GM19193 (cell line): Measurements from ENCODE around the gene MPRIP.

Experiments used
- POLR2A ChIP-seq: IDR thresholded peaks from 4 replicates; pipeline ENCODE4 v1.6.1; 2011; ENCODE audit not compliant: insufficient read depth, insufficient read length; ENCODE audit errors: extremely low read depth

MPRIP gene

DNA sequence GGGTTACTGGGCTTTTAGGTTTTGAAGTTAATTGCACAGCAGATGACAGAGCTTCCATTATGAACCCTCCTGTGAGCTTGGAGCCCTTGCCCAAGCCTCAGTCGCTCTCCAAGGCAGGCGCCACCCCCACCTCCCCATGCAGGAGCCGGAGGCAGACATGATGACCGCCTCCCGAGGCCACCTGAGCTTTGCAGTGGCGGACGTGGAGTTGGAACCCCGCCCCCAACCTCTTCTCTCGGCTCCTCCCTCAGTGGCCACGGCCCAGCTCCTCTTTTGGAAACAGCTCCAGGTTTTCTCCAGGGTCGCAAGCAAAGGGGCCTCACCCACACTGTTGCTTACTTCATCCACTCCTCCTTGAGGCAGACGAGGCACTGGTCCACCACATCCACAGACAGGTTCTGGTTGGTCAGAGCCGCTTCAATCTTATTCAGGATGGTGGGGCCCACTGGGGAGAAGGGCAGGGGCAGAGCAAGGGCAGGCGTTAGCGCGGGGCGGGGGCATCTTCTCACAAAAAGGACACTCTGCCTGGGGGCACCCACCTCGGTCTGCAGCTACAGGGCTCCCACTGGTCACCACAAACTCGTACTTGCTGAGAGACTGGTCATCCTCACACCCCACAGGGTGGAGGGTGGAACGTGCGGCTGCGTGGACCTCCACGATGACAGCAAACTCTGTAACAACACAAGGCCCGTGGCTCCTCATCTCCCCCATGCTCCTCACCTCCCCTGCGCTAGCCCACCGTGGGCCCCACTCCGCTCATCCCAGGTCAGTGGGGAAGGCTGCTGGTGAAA lies 172.6 kb downstream of the MPRIP start:
- no peak for TF ChIP-seq POLR2A

DNA sequence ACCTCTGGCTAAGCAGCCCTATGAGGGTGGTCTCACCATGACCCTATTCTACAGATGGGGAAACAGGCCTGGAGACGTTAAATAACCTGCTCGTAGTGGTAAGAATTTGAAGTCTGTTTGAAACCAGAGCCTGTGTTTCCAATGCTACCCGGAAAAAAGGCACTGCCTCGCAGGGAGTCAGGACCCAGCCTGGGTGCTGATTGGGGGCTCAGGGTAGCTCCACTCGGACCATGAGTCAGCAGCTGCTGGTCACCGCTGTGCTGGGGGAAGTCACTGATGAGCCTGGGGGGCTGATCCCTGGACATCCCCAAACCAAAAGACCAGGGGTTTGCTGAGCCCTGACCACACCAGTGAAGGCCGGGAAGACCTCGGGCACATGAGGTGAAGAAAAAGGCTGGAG lies 173.3 kb downstream of the MPRIP start:
- TF ChIP-seq POLR2A: no peak

DNA sequence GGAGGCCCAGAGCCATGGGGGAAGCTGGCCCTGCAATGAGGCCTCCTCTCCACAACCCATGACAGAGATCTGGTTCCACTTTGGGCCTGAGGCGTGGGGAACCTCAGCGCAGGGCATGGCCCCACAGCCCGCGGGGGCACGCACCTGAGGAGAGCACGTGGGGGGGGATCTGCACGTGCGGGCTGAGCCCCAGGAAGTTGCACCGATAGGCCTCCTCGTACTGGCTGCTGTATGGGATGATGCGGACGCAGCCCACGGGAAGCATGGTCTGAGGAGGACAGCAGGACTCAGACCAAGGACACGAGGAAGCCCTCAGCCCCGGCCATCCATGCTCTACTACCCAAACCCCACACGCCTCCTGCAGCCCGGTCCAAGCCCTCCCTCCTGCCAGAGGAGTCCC lies 174.0 kb downstream of the MPRIP start:
- TF ChIP-seq POLR2A: no peak

DNA sequence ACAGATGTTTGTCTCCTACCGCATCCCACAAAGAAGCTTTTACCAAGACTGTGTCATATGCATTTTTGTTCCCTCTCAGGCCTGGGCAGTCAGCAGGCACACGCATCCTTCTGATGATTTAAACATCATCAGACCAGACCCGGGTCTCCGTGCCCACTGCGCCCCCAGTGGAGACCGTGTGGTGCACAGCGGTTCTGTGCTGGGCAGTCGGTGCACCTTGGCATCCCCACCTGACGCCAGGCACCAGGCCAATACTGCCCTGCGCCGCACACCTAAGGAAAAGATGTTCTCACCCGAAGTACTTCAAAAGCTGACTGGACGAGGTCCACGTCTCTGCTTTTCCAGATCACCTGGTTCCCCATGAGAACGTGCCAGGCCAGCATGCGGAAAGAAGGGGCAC lies 174.5 kb downstream of the MPRIP start:
- no peak for TF ChIP-seq POLR2A

DNA sequence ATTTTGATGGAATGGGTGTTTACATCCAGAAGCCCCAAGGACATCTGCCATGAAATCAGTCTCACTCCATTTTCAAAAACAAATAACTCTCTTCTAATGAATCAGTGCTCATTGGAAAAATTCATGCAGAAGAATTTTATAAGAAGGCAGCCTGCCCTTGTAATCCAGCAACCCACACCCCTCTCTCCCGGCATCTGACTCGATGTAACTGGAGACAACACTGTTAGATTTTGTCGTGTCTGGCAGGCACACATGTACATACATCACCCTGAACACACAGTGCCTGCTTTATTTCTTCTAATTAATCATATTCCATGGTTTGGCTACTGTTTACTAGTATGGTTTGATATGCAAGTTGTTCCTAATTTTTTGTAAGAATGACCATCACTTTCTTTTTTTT lies 175.7 kb downstream of the MPRIP start:
- TF ChIP-seq POLR2A: no peak

DNA sequence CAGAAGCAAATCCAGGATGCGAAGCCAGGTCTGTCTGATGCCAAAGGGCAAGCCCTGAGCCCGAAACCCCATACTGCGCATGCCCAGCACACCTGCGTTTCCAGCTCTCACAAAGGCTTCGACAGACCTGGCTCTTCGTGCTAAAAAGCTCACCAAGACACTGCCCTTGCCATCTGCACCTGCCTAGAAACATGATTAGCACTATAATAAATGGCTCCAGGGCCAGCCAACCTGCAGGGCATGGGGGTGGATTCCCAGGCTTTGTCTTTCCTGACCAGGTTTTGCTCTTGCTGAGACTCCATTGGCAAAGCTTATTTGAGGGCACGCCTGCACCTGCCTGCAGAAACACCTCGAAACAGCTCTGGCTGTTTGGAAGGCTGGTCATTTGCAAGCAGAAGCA lies 178.3 kb downstream of the MPRIP start:
- no peak for TF ChIP-seq POLR2A

DNA sequence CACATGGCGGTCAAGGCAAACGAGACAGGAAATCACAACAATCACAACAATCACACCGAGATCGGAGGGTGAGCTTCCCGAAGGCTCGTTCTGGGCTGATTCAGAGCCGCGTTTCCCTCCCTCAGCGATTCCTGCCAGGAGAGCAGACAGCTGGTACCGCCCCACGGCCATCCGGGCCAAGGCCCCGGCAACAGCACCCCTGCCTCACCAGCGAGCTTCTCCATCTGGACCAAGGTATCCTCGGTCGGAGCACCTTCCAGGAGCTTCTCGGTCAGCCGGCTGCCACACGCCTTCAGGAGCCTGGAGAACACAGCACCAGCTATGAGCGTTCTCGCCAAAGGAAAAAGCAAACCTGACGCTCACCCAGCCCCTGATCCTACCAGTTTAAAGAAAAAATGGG lies 179.1 kb downstream of the MPRIP start:
- no peak for TF ChIP-seq POLR2A

DNA sequence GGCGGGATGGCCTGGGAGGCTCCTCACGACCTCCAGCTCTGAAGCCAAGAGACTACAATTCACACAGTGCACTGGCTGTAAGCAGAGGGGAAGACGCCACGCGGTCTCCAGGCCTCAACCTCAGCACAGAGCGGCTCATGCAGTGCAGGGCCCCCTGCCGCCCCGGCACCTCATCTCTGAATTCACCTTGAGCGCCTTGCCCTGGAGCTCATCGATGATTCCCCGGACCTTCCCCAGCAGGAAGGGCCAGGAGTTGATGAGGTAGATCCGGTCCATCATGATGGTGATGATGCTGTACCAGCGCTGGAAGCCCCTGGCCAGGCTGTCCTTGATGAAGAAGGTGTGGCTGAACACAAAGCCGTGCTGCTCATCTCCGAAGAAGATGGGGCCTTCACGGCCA lies 181.5 kb downstream of the MPRIP start:
- no peak for TF ChIP-seq POLR2A

DNA sequence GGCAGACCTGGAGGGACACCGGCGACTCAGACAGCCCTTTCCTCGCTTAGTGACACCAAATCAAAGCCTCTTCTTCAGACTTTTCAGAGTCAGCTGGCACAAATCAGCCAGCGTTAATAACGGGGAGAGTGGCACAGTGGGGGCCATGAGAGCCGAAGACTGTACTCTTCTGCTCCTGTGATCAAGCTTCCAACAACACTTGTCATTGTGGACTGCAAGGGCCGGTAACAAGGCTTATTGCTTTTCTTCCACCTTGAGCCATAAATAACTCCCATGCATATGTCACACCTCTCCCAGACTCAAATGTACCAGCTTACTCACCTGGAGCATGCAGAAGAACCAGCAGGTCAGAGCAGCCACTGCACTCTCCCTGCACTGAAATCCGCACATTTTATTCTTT lies 181.9 kb downstream of the MPRIP start:
- TF ChIP-seq POLR2A: no peak

DNA sequence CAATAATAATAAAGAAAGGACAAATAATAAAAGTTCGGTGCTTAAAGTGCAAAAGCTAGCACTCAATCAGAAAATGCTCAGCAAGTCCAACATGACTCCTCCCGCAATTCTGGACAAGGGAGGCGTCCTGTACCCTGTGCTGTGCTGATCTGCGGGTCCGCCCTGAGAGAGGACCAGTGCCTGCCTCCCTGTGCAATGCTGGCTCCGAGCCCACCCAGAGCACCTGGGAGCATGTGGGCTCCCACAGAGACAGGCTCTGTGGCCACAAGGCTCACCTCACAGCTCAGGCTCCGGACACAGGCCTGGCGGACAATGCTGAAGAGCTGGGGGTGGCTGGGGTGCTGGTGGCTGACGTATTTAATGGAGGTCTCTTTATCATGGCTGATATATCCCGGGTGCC lies 183.6 kb downstream of the MPRIP start:
- TF ChIP-seq POLR2A: no peak

DNA sequence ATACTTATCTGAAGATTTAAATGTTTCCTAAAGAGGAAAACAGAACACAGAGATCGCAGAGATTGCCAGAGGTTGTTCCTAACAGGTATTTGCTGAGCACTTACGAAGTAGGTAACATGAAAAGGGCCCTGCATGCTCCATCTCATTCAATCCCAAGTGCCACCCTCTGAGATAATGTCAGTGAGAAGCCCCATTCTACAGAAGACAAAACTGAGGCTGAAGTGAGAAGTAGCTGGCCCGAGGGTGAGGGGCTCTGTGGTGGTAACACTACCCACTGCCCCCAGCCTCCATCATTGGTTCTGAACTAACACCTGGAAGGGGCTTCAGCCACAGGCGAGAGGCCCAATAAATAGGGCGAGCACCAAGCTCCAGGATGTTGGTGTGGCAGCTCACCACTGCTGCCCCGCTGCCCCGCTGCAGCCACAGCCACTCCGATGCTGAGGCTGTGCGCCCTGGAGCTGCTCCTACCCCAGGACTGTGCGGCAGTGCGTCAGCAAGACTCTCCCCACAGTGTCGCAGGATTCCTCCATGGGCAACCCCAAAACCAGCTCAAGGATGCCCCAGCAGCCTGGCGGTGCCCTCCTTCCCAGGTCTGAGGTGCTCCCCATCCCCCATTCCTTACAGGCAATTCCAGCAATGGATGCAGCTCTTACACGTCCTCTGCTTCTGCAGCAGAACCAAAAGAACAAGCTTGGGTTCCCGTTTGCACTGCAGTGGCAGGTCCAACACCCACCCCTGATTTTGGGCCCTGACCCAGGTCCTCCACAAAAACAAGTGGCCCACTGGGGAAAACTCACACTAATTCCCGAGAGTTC lies 184.4 kb downstream of the MPRIP start:
- no peak for TF ChIP-seq POLR2A

DNA sequence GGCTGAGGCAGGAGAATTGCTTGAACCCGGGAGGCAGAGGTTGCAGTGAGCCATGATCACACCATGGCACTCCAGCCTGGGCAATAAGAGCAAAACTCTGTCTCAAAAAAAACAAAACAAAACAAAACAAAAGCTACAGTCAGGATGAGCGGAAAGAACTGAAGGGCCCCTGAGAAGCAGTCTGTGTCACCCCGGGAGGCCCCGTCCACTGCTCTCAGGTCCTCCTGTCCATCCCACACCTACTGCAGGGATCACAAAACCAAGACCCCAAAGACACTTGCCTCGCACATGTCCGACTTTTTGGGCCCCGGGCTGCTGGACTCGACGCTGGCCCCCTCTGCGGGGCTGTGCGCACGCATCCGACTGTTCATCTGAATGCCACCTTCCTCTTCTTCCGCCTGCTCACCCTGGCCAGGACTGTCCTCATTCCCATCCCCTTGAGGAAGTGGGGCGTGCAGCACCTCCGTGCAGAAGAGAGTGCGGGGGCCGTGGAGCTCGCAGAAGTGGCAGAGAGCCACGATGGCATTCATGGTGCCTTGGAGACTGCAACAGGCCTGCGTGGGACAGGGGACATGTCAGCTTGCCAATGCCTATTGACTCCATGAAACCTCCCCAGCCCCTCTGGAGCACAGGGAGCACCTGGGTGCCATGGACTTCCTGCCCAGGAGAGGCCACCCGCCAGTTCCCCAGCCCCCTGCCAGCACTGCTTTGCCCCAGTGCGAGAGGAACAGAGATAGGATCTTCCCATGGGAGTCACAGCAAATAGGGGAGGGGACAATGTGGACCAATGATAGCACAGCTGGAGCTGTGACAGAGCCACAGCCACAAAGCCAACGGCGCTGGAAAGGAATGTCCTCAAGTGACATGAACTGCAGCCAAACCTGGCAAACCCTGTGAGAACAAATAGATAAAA lies 185.6 kb downstream of the MPRIP start:
- TF ChIP-seq POLR2A: no peak

DNA sequence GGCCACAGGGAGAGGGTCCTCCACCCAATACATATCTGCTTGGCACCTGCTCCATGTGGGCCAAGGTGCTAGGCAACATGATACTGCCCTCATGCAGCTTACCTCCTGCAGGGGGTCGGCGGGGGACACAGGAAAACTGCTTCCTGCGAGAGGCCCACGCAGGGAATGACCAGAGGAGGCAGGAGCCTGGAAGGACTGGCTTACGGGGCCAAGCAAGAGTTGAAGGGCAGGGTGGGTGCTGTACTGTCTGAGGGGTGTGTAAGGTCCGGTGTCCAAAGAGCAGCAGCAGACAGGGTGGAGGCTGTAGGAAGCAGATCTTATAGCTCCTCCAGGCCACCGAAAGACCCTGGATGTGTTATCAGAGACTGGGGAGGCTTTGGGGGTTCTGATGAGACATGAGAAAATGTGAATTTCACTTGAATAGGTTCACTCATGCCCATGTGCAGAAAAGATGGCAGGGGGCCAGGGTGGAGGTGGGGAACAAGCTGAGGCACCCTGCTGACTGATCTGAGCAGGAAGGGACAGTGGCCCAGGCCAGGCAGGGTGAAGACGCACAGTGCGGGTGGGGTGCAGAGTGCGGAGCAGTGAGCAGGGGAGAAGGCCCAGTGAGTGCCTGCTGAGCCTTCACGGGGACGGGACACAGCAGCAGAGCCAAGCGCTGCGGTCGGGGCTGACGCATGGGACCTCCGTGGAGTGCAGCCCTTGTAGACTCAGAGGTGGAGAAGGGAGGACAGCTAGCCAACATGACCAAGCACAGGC lies 186.4 kb downstream of the MPRIP start:
- TF ChIP-seq POLR2A: no peak
